Dermis blood vessel endothelial cell (primary cell): ENCODE data around the gene GALNT18. TPM values are rescaled to one million over a fixed set of nuclear protein-coding genes. Genes with fewer than 3 reads are reported as not detected.

Experiments used
- DNase-seq: peaks from one replicate; pipeline ENCODE4 v3.0.0; 2010
- total RNA-seq: library from RNA; depleted of rRNA; stranded (reverse); fragments of >200 nt; gene quantifications from 2 replicates; pipeline ENCODE4 v1.2.3, GENCODE V29; 2014

GALNT18 gene
- total RNA-seq, 1 donor from 2014 or later: 213 TPM

DNA sequence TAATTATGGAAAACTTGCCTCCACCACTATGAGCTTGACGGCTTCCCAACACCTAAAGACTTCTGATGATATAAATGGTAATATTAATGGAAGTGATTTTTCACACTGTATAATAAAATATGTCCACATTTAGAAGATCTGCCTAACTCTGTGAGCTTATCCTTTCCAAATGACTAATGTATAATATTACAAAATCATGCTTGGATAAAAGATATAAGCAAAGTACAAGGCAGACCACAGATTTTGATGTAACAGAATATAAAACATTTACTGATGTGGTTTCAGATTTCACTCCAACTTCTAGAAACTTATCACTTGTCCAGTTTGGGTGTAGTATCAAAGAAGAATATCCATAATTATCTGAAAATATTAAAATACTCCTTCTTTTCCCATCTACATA is 36.9 kb downstream of the GALNT18 start:
- DNase-seq: no peak

DNA sequence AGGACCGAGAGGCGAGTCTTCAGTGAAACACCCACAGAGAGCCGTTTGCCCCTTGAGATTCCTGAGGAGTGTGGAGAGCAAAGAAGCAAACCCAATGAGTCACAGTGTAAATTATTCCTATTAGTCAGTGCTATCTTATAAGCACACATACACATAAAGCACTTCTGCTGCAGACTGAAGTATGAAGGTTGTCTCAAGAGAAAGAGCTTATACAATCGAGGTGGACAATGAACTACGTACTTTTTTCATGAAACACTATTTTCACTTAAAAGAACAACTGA is 37.3 kb downstream of the GALNT18 start:
- peak; percentile 44 for DNase-seq

DNA sequence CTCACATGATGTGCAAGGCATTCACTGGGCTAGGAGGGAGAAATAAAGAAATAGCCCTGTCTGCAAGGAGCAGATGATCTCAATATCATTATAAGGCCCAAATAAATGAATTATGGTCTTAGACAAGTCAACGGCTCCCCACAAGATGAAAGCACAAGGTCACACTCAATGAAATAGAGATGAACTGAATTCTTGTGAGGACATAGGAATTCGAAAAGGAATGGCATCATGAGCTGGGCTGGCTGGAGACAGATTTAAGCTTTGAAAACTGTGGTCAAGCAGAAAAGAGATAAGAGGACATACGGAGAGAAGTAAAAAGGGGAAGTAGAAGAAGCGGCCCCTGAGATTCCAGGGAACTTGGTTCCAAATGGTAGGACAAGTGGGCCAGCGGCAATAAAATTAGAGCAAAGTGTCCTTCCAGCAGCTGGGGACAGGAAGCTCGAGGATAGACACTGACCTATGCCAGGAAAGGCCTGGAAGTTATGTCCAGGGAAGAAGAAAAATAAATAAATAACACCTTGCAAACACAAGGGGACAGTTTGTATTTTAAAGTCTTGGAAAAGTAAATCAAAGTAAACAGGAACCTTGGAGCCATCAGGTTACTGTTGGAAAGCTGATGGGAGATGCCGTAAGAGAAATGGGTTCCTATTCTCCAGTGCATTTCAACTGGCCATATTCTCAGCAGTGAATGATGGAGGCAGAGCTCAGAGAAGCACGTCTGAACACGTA is 37.8 kb downstream of the GALNT18 start:
- no peak for DNase-seq

DNA sequence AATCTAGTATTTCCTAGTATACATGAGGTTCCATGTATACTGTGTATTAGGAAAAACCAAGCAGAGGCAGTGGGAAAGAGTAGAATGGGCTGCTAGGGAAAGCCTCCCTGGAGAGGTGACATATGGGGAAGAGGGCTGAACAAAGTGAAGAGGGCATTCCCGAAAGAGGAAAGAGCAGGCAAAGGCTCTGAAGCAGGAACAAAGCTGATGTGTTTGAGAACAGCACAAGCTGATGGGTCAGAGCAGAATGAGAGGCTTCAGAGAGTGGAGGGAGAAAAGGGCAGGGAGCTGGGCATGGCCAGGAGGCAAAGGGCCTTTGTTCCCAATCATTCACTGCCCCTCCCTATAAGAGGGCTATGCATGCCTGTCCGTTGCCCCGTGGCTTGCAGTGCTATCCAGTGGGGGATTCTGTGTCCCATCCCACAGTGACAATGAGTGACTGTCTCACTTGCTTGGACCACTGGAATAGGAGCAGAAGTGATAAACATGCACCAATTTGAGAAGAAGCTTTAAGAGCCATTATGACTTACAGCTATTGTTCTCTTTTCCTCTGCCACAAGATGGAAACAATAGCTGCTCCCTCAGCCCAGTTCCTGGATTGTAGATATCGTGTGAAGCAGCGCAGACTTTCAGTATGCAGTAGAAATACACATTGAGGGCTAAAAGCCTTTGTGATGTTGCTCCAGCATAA is 39.6 kb downstream of the GALNT18 start:
- DNase-seq: peak; percentile 87

DNA sequence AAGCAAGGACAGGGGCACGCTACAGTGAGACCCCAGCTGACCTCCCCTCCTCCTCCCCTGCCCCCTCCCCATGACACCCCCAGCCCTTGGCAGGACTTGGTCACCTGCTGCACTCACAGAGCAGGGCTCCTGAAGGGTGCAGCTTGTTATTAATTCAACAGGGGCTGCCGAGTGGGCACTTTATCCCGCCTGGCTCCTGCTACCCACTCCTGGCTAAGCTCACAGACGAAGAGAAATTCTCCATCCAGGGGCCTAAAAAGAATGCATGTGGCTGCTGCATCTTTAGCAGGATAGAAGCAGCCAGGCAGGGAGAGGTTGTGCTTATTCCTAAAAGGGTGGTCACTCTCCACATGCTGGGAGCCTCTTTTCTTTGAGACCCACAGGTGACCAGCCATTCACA is 40.3 kb downstream of the GALNT18 start:
- no peak for DNase-seq

DNA sequence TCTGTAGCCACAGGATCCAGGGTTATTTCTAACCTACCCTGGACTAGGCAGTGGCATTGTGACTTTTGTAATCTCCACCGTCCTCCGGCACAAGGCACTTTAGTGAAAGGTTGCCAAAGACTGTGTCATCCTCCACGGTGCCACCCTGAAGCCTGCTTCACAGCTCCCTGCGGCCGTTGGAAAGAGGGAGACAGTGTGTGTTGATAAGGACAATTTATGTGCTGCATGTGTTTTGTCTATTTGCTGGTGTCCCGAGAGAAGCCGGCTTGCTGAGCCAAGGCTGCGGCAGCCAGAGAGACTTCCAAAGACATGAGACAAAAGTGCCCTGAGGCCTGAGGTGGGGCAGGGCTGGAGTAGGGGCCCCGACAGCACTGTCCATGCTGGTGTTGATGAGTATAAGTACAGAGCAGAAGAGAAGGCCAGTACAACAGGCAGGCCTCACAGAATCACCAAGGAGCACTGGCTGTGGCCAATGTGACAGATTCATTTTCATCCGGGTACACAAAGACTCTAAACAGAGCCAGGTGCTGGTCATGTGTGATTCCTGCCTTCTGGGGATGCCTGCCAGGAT is 40.9 kb downstream of the GALNT18 start:
- no peak for DNase-seq

DNA sequence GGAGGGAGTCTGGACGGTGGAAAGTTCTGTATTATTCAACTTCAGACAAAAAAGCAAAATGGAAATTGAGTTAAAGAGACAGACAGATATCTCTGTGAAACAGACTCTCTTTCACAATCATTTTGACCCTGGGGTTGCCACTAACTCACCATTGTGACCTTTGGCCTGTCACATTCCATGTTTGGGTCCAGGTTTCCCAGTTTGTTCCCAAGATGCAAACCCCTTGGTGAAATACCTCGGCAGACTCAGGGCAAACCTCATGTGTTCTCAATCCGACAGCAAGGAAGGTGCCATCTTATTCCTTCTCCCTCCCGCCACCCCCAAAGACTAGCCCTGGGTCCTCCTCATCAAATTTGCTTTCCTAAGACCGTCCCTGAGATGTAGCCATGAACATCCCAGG is 41.8 kb downstream of the GALNT18 start:
- DNase-seq: no peak

DNA sequence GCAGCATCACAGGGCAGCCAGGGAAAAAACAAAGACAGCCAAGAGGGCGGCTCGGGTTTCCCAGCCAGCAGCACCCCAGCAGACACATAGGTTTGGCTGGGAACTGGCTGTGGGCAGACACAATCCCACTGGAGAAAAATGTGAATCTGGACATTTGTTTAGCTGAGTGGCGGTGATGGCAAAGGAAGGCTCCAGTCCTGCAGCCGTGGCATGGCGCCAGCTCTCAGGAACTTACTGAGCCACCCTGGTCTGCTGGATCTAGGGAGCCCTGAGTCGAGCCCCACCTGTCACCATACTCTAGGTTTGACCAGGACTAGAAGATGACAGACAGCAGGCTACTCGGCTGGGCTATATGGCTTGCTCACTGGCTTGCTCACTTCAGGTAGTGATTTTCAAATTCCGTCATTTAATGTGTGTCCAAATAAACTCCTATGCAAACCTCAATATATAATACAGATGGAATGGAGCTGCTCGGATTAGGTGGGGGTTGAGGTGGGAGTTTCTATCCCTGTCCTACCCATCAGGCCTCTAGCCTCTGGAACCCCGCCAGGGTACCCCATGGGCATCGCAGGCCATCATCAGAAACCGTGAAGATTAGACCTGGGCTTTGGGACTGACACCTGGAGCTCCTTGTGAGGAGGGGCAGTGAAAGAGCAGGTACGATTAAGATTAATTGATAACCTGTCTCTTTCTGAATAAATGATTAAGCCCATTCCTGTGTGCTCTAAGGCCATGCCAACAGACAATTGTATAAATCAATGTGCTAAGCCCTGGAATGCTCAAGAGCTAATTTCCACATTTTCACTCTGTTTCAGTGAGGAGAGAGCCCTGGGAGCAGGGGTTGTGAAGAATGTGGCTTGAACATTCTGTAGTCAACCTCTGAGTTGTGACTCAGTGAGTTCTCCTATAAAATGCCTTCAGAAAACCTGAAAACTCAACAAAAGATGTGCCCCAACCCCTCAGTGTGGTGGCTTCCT is 42.5 kb downstream of the GALNT18 start:
- DNase-seq: peak; percentile 20

DNA sequence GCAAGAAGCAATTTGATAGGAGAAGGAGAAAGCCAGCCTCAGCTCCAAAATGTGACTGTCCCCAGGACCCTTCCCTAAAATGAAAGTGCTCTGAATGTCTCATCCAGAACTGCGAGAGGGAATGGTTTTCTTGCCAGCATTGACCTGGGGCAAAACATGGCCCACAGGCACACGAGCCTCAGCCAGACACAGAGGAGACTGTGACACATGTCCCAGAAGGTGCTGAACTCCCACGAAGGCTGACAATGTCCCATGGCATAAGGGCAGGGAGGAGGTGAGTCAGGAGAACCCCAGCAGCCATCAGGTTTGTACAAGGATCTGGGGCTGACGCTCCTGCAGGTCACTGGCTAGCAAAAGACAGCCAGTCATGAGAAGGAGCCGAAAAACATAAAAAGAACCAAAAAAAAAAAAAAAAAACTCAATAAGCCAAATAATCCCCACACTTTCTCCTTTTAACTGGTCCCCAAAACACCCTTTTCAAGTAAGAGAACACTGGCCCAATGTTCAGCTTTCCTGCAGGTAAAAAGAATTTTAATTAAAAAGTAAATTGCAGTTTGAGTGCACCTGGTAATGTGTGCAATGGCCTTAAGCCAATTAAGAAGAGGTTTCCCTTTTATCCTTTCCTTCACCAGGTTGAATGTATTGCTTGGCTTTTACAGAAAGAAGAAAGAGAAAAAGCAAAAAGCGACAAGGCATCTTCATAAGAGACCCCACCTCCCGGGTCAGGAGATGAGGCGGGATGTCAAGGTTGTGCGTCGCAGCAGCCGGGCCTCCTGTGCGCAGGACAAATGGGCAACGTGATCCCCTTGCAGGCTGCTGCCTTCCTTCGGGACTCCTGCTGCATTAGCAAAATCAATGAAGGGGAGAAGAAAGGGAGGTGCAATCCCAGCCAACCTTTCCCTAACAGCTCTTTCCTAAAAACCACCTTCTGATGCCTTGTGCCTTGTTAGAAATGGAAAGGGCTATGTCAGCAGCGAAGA is 43.6 kb downstream of the GALNT18 start:
- DNase-seq: no peak

DNA sequence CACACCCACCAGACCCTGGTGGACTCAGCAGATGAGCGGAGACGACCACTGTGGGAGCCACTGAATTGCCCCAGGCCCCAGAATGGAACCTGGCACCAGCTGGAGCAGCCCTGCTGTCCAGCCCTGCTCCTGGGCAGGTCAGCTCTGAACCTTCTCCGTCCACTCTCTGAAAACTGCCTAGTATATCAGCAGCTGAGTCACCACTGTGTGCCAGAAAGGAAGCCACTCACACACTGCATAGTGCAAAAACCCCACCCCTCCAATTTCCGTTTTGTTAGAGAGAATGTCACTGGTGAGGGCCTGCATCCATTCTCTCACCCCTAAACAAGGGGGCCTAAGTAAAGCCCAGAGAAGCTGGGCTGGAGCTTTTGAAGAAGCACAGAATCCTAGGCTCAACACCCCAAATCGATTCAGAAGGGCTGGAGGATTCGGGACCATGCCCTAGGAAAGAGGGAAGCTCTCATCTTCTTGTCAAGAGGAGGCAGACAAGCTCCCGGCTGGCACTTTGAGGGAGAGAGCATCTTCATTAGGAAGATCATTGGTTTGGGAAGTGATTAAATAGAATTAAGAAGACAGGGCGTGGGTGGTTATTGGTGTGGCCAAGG is 44.5 kb downstream of the GALNT18 start:
- peak; percentile 81 for DNase-seq

DNA sequence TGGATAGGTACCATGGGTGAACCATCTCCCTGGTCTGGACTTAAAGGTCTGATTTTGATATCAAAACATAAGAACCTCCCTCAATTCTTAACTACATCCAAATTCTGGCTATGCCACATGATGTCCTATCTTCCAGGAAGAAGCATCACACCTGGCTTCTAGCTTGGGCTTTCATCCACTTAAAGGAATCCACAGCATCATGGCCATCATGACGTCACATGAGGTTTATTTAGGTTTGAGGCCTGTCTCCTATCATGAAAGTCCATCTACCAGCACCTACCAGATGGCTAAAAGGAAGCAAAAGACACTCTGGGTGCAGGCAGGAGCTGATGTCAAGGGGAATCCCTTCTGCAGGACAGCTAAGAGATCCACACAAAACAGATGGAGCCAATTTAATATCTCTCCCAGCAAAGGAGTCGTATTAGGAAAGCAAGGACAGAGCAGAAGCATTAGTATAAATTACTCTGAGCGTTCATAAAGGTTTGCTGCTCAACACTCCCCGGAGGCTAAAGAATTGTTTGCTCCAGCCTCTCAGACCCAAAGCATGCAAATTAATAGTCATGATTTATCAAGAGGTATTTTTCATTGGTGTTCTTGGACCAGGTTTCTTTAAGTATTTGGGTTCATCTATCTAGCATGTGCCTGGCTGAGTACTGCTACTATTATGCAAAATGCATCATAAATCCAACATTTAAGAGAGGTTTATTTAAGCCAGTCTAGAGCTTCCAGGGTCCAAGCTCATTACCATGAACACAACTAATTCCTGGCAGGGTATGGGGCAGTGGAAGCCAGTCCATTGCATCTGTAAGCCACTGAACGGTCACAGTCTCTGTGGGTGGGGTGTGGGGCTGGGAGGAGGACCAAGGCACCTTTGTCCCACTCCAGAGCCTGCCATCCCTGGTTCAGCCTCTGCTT is 47.2 kb downstream of the GALNT18 start:
- DNase-seq: no peak

DNA sequence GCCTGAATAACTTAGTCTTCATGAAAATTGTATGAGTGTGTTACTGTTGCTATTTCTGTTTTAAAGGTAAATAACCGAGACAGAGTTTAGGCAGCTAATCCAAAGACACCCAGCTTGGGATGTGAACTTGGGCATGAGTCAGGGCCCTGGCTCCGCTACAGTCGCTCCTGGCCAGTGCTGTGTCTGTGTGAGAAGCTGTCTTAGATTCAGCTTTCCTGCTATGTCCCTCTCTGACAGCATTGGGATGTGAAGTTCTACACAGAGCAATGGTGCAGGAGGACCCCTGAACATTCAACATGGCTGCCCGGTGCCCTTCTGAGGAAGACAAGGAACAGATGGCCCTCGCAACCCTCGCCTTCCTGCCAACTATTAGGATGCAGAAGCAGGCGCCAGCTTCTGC is 49.4 kb downstream of the GALNT18 start:
- DNase-seq: no peak

DNA sequence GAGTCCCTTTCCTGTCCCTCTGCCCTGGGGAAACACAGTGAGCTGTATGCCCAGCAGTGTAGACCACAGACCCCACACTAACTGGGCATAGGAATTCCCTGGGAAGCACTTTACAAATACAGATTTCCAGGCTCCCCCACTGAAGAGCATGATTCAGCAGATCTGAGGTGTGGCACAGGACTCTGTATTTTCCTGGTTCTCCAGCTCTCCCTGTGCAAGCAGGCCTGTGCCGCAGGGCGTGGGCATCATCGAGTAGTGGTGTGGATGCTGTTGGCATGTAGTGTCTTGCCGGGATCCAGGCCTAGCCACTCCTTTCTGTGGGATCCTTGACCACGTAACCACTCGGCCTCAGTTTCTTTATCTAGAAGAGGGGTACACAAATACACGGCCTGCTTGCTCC is 49.9 kb downstream of the GALNT18 start:
- no peak for DNase-seq

DNA sequence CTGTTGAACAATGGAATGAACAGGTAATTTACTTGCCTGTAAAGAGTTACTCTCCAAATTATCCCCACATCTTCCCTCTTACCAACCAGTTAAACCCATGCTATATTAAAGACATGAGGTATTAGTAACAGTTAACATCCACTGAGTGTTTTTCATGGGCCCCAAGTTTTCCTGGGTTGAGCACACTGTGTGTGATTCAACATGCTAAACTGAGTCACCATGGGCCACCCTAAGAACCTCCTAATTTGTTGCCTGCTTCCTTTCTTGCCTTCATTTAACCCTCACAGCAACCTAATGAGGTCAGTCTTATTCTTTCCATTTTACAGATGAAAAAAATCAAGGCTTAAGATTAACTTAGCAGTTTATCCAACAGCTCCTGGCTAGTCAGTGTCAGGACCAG is 51.0 kb downstream of the GALNT18 start:
- DNase-seq: no peak

DNA sequence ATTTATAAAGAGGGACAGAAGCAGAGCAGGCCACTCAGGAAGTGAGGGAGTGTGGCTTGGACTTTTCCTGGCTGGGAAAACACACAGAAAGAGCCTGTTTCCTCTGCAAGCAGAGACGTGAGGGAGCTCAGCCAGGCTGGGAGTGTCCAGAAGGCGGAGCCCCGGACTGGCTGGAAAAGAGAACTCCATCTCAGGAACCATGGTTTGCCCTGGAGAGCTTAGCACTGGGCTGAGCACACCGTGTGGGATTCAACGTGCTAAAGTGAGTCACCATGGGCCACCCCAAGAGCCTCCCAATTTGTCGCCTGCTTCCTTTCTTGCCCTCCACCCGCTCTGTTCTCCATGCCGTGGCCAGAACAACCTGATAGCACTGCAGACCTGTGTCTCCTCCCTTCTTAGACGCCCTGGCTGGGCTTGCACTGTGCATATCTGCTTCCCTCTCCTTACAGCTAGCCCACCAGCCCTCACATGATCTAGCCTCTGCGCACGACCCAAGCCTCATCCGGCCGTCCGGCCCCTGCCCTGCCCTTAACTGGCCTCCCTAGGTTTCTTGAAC is 51.8 kb downstream of the GALNT18 start:
- DNase-seq: peak; percentile 62

DNA sequence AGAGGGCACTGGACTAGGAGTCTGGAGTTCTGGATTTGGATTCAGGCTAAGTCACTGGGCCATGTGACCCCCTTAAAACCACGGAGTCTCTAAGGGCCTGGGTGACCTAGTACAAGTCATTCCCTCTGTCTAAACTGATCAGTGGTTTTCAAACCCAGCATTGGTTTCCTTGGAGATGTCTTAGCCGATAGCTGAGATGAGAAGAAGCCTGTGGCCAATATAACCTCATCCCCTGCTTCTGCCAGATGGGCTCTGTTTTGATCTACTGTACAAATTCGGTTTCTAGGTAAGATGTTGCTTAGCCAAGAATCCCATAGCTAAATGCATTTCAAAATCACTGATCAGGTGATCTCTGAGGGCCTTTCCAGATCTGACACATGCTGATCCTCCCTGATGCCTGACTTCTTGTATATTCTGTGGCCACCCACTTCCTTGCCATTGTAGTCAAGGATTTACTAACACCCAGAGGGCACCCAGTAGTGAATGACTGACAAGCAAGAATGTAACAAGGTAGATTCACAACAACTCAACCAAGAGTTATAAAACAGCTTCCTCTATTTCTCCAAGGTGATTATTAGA is 53.1 kb downstream of the GALNT18 start:
- no peak for DNase-seq

DNA sequence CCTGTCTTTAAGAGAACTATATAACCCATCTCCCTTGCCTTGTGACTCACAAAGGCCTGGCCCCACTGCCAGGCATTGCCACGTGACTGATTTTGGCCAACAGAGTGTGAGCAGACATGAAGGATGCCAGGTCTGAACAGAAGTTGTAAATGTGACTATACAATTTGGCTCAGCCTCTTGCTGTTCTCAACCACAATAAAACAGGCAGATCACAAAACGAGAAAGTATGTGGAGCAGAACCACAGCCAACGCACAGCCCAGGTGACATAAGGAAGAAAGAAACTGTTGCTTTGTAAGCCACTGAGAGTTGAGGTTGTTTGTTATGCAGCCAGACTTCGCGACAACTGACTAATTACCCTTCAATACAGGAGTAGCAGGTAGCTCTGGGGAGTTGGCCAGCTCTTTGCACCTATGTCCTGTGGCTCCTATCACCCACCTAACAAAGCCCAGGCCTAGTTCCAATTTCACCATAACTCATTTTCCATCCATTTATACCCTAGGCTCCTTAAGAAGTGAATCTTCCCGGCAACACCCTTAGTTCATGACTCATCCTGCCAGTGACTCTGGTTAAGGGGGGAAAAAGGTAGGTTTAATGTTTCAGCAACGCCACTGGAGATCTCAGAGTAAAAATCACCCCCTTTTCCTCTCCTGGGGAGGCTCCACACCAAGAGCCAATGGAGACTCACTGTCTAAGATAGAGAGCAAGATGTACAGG is 53.7 kb downstream of the GALNT18 start:
- DNase-seq: no peak

DNA sequence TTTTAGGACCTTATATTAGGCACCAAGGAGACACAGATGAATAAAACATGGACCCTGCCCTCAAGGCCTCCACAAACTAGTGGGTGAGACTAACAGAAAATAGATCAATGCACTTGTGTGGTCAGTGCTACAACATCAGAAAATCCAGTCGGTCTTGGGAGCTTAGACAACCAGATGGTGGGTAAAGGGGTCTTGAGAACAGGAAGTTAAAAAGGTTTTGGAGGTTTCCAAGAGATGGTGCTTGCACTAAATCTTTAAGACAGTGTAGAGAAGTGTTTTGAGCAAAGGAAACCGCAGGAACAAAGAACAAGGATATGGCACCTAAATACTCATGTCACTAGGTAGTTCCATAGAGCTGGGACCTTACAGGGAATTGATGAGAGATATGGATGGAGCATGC is 56.2 kb downstream of the GALNT18 start:
- no peak for DNase-seq
